HFF-Myc (cell line): ENCODE results near the gene PAQR4.

ENCODE experiments used
- DNase-seq: peaks from one replicate; pipeline ENCODE4 v3.0.0-alpha.2; 2011; ENCODE audit warnings: low read depth; ENCODE audit errors: extremely low read depth
- H3K4me3 ChIP-seq: replicated peaks from 2 replicates; pipeline ENCODE4 v1.5.1; 2011; ENCODE audit warnings: low read depth, mild to moderate bottlenecking, control low read depth, low read length
- TF ChIP-seq, protein P1 (sequence below): IDR thresholded peaks from 2 replicates; pipeline ENCODE4 v1.5.1; 2012; ENCODE audit warnings: mild to moderate bottlenecking, low read depth, low read length, control low read depth; ENCODE audit errors: missing control alignments

The PAQR4 gene

DNA sequence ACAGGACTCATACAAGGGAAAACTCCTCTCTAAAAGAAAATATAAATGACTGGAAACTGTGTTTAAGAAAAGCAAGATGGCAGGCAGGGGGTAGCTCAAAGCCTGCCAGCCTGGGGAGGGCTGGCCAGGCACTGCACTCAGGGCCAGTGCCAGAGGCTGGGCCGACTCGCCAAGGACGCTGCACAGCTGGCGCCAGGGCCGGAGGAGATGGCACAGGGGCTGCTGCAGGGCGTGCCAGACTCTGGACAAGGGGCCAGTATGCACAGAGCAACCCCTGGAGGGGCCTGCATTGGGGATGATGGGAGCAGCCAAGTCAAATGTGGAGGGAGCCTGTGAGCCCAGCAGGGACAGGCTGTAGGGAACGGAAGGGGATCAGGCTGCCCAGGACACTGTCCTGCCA lies 7.1 kb downstream of the PAQR4 start:
- no peak overlapping the region for H3K4me3 ChIP-seq
- TF ChIP-seq, protein P1, sequence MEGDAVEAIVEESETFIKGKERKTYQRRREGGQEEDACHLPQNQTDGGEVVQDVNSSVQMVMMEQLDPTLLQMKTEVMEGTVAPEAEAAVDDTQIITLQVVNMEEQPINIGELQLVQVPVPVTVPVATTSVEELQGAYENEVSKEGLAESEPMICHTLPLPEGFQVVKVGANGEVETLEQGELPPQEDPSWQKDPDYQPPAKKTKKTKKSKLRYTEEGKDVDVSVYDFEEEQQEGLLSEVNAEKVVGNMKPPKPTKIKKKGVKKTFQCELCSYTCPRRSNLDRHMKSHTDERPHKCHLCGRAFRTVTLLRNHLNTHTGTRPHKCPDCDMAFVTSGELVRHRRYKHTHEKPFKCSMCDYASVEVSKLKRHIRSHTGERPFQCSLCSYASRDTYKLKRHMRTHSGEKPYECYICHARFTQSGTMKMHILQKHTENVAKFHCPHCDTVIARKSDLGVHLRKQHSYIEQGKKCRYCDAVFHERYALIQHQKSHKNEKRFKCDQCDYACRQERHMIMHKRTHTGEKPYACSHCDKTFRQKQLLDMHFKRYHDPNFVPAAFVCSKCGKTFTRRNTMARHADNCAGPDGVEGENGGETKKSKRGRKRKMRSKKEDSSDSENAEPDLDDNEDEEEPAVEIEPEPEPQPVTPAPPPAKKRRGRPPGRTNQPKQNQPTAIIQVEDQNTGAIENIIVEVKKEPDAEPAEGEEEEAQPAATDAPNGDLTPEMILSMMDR, result no peak
- no peak for DNase-seq

DNA sequence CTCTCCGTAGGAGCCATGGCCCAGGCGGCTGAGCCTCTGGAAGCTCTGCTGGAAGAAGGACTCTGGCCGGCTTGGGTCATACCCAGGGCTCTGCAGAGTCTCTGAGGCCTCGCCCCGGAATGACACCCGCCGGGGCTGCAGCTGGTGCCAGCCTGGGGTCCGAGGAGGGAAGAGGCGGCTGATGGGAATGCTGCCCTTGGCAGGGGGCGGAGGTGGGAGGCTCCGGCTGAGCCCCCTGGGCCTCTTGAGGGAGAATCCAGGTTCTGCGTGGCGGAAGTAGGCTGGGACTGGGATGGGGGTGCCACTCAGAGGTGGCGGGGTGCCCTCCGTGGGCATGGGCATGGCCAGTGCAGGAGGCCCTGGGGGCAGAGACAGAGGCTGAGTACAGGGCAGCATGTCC lies 7.5 kb downstream of the PAQR4 start:
- H3K4me3 ChIP-seq, result no peak overlapping the region
- TF ChIP-seq, protein P1, result no peak
- DNase-seq, result no peak

DNA sequence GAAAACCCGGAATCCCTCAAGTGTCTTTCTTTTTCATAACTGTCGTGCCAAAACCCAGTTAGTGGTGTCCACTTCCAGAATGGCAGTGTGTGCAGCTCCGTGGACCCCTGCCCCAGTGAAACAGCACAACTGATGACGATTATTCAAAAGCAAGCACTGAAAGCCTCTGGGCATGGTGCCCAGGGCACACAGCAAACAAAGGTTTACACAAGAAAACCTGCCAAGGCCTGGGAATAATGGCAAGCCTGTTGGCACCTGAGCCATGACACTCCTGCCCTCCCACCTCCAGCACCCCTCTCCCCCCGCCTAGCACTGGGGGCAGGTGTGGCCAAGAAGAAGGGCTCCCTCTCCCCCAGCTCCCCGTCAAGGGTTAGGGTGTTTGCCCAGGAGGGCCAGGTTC lies 8.3 kb downstream of the PAQR4 start:
- no peak for DNase-seq
- no peak overlapping the region for H3K4me3 ChIP-seq
- TF ChIP-seq, protein P1, result no peak

DNA sequence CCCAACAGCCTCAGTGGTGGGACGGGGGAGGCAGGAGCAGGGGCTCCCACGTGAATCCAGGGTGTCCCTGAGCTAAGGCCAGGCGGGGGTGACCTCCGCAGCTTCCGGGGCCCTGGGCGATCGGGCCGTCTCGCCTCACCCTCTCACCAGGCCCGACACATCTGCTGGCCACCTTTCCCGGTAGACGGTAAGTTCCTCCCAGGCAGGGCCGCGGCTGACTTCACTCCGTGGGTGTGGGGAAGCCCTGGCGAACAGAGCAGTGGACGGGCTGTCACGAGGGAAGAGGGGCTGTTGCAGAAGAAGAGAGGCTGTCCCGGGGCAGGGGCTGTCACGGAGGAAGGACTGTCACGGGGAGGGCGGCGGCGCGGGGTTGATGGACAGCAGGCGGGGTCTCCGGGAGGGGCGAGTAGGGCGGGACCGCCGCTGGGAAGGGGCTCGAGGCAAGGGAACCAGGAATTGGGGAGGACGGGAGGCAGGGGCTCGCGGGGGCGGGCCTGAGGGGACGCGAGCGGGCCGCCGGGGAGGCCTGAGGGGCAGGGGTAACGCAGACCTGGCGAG lies 10.6 kb downstream of the PAQR4 start:
- TF ChIP-seq, protein P1, result no peak
- no peak for DNase-seq
- H3K4me3 ChIP-seq, result peak overlapping the region; percentile 65

DNA sequence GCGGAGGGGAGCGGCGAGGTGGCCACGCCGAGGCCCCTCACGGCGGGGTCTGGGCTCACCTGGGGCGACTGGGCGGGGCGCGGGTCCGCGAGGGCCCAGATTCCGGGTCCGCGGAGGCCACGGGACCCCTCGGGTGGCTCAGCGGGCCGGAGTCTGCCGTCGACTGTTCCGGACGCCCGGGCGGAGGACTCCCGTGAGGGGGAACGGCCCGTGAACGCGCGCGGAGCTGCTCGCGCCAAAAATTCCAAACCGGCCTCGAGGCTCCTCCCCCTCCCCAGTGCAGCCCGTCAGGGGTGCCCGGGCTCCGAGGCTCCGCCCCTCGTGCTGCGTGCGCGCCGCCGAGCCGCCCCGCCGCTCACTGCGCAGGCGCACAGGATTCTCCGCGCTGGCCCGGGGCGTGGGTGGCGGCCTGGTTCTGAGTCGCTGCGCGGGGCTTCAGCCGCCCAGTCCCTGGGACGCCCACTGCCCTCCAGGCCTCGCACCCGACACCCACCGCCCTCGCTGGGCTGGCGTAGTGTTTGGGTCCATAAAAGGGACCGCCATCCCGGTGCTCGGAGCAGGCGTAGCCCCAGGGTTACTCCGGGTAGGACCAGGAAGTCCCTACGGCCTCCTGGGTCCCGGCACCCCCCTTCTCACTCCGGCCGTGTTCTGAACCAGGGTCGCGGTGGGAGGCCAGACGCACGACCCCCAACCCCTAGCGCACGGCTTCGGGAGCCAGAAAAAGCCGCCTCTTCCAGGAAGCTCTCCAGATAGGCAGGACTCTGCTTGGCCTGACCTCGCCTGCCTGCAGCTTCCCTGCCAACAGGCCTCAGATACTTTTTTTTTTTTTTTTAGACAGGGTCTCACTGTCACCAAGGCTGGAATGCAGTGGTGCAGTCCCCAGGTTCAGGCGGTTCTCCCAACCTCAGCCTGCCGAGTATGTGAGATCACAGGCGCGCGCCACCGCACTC lies 11.4 kb downstream of the PAQR4 start, which contains the start of gene PKMYT1:
TSS of gene PKMYT1 (minus strand) at position 220 of the 950 bp plus-strand sequence. CDS start 789 bp downstream, outside the sequence.
- DNase-seq, result peak; percentile 42

DNA sequence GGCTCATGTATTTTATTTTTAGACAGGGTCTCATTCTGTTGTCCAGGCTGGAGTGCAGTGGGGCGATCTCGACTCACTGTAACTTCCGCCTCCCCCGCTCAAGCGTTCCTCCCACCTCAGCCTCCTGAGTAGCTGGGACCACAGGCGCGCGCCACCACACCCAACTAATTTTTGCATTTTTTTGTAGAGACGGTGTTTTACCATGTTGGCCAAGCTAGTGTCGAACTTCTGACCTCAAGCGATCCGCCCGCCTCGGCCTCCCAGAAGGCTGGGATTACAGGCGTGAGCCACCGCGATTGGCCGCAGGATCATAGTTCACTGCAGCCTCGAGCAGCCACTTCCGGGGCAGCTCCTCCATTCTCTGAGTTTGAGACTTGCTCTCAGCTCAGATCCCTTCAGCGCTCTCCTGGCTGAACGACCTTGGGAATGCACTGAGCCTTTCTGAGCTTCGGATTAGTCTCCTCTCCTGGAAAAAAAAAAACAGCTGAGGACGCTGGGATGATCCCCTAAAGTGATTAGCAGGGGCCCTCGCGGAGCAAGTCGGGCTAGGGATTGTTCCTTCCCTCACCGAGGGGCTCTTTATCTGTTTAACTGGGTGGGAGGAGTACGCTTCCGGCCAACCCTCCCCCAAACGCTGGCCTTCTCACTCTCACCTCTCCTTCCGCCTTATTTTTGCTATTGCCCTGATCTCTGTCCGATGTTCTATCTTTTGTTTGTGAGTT lies 12.2 kb downstream of the PAQR4 start:
- H3K4me3 ChIP-seq, result peak overlapping the region; percentile 65
- no peak for DNase-seq
- TF ChIP-seq, protein P1, result no peak

More for the DNA sequence above, 11.4 kb downstream of the PAQR4 start, which contains the start of gene PKMYT1:
- TF ChIP-seq, protein P1, result no peak
- H3K4me3 ChIP-seq, result peak within 1 kb of the TSS; percentile 65
